Raji (cell line): ENCODE data around the gene HASPIN.

Source experiments
- POLR2A ChIP-seq: IDR thresholded peaks from 2 replicates; pipeline ENCODE4 v1.6.1; 2011; ENCODE audit warnings: low read depth, low read length, control low read depth; ENCODE audit not compliant: insufficient read depth

HASPIN gene

GRCh38 chr17:3750296-3750695 lies 26.6 kb downstream of the HASPIN start:
- TF ChIP-seq POLR2A, result no peak

DNA sequence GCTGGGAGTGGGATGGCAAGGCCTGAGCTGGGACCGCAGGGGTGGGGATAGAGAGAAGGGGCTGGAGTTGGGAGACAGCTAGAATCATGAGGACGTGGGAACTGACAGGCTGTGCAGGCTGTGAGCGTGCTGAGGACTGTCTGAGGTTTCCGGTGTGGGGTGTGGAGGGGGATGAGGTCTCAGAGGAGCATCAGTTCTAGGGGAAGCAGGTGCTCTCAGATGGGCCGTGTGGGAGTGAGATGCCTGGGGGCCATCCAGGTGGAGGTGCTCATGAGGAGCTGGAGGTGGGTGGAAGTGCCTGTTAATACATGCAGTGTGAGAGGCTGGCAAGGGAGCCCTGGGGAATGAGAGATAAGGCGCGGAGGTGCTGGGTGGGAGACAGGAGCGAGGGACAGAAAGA lies 27.2 kb downstream of the HASPIN start:
- no peak for TF ChIP-seq POLR2A

GRCh38 chr17:3751836-3752235 lies 28.1 kb downstream of the HASPIN start:
- TF ChIP-seq POLR2A, result no peak

DNA sequence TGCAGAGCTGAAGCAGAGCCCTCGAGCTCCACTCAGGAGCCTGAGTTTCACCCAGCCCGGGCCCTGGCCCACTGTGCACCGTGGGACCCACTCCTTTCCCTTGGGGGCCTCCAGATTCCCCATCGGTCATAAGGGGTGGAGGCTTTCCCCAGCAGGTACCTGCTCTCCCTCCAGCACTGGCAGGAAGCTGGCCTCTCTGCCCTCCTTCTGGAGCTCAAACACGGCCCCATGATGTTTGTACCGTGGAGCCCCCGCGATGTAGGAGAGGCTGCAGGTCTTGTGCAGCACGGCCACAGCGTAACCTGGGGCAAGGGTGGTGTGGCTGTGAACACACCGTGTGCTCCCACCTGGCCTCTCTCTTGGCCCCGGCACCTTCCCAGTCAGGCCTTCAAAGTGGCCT lies 29.9 kb downstream of the HASPIN start:
- TF ChIP-seq POLR2A, result no peak

DNA sequence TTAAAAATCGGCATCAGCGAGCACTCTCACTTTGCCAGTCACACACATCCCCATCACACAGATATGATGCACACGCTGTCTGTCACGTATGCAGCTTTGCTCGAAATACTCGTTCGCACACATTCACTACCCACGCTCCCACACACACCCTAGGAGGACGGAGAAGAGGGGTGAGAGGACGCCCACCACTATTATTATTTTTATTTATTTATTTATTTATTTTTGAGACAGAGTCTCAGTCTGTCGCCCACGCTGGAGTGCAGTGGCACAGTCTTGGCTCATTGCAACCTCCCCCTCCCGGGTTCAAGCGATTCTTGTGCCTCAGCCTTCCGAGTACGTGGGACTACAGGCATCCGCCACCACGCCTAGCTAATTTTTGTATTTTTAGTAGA lies 30.4 kb downstream of the HASPIN start:
- TF ChIP-seq POLR2A, result no peak

DNA sequence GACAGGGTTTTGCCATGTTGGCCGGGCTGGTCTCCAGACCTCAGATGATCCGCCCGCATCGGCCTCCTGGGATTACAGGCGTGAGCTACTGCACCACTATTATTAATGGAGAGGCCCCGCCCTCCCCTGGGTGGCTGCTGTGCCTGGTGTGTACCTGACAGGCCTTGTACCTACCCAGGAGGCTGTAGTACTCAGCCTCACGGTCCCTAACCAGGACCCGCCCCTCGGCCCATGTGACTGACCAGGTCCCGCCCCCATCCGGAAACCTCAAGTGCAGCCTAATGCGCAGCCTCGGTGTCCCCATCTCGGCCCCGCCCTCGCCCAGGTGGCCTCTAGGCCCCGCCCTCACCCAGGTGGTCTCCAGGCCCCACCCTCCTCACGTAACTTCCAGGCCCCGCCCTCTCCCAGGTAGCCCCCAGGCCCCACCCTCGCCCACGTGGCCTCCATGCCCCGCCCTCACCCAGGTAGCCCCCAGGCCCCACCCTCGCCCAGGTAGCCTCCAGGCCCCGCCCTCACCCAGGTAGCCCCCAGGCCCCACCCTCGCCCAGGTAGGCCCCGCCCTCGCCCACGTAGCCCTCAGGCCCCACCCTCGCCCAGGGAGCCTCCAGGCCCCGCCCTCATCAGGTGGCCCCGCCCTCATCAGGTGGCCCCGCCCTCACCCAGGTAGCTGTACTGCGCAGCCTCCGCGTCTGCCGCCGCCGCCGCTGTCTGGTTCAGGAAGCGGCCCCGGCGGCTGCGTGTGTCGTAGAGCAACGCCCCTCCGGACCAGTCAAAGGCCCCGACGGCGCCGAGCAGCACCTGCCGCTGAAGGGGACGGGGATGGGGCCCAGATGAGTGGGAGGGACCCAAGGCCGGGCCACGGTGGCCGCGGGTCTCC lies 31.0 kb downstream of the HASPIN start:
- no peak for TF ChIP-seq POLR2A

- TF ChIP-seq POLR2A, result no peak
Observed at GRCh38 chr17:3755335-3756030, 31.8 kb downstream of the HASPIN start.

DNA sequence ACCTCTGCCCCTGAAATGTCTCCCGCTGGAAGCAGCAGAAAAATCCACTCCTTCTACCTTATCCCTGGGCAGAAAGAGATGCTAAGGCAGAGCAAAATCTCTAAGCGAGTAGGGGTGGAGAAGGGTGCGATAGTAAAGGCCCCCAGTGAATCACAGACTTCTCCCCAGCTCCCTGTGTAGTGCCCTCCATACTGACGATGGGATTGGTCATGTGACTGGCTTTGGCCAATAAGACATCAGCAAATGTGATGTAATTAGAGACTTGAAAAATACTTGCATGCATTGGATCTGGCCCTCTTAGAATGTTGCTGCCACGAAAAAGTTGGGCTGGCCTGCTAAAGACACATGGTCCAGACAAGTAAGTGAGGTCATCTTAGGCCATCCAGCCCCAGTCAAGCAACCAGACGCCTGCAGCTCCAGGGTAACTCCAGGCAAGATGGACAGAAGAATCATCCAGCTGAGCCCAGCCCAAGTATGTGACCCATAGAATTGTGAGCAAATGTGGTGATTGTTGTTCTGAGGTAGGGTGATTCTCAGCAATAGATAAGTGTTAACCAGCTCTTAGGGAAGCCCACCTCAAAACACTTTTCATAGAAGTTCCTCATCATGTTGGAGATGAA lies 36.0 kb downstream of the HASPIN start:
- TF ChIP-seq POLR2A, result no peak

DNA sequence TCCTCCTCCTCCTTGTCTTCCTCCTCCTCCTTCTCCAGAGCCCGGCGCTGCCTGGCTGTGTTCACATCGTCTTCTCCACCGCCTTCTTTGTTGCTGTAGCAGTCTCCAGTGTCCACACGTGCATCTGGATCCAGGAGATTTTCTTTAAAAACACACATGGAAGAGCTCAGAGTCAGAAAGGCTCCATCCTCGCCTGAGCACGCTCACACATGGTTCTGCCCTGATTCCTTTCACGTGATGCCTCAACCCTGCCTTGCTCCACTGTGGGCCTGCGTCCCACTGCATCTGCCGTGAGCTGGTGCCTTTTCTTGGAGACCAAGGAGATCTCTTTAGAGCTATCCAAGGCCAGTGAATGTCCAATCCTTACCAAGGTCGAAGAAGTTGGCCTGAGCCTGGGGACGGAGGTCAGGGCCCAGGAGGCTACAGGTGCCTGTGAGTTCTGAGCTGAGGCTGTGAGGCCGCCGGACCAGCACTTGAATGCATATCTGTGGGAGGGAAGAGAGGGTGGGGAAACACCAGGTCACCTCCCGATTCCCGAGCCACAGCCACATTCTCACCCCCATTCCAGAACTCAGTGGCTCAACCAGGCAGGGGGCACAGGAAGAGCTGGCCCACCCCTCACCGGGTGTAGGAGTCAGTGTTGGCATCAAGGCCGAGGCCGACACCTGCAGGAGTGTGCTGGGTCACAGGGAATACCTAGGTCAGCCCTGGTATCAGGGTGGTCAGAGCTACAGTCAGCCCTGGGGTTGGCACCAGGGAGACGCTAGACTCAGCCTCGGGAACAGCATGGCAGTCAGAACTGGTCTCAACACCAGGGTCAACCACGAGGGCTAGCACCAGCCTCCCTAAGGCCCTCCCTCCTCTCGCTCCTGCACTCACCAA lies 37.6 kb downstream of the HASPIN start:
- no peak for TF ChIP-seq POLR2A

DNA sequence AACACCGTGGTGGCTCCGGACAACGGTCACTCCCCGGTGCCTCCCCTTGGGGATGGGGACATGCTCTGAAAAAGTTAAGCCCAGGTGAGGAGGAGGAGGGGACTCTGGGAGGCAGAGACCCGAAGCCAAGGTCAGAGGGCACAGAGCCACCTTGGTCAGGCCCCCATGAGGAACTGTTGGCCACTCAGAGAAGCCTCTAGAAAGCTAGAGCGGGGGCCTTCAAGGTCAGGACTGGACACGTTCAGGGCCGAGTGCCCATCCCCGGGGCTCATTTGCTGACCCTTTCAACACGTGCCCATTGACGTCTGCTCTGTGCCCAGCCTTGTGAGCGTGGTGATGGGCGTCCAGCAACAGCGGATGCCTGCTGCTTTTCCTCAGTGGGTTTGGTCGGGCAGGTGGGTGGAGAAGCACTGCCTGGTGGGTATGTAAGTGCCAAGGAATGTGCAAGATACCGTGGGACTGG lies 38.2 kb downstream of the HASPIN start:
- TF ChIP-seq POLR2A, result no peak

DNA sequence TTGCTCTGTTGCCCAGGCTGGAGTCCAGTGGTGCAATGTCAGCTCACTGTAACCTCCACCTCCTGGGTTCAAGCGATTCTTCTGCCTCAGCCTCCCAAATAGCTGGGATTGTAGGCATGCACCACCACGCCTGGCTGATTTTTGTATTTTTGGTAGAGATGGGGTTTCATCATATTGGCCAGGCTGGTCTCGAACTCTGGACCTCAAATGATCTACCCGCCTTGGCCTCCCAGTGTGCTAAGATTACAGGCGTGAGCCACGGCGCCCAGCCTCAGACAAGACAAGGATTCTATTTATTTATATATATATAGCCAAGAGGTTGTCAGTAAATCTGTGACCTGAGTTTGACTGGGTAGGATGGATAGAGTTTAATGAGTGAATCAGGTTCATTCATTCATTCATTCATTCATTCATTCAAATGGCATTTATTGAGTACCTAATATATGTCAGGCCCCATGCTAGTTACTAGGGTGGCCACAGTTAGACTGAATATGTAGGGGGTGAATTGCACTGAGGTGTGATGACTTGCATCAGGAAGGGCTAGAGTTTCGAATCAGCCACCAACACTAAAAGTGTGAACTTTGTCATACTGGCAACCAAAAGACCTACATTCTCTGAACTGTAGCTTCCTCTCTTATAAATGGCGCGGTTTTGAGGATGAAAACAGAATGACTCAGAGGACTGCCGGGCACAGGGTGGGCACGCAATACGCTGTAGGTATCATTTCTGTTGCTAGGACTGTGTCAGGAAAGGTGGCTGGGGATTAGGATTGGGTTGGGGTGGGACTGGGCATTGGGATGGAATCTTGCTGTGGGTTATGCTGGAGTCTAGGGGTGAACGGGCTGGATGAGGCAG lies 39.4 kb downstream of the HASPIN start:
- TF ChIP-seq POLR2A, result no peak

DNA sequence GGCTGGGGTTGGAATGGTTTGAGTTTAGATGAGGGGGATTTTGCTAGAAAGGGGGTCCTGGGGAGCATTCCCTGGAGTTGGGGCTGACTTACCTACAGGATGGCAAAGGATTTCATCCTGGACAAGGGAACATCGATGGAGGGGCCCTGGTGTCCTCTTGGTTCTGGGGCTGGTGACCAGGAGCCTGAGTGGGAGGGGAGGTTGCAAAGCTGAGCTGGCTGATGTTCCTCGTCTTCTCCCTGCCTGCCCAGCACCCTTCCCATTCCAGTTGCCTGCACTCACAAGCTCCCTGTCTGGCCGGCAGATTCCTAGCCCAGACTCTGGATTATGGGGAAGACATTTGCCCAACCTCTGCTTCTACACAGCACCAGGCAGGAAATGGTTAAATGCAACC lies 40.1 kb downstream of the HASPIN start:
- TF ChIP-seq POLR2A, result no peak

- no peak for TF ChIP-seq POLR2A
Observed at GRCh38 chr17:3765981-3766380, 42.3 kb downstream of the HASPIN start.

DNA sequence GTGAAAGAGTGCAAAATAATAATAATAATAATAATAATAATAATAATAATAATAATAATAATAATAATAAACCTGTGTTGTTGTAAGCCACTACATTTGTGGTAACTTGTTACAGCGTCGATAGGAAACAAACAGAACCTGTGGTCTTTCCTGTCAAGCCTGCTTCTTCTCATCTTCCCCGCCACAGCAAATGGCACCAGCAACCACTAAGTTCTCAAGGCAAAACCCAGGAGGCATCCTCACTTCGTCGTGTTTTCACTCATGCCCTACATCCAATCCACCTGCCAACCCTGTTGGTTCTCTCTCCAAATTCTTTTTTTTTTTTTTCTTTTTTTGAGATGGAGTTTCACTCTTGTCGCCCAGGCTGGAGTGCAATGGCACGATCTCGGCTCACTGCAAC lies 43.1 kb downstream of the HASPIN start:
- TF ChIP-seq POLR2A, result no peak

- TF ChIP-seq POLR2A, result no peak
Observed at GRCh38 chr17:3768341-3768740, 44.6 kb downstream of the HASPIN start.

GRCh38 chr17:3768769-3769168 lies 45.1 kb downstream of the HASPIN start:
- no peak for TF ChIP-seq POLR2A
